SIG-M5 (cell line): Measurements from ENCODE around the gene CCSER1.
"Not testable (repeated sequence)": the region's sequence is repeated elsewhere in the genome, so short reads cannot be mapped to it uniquely, and the experiment has no call there.

Experiments used
- DNase-seq: peaks from one replicate; lab custom pipeline; 2025; lab: John Stamatoyannopoulos, UW

Gene CCSER1

DNA sequence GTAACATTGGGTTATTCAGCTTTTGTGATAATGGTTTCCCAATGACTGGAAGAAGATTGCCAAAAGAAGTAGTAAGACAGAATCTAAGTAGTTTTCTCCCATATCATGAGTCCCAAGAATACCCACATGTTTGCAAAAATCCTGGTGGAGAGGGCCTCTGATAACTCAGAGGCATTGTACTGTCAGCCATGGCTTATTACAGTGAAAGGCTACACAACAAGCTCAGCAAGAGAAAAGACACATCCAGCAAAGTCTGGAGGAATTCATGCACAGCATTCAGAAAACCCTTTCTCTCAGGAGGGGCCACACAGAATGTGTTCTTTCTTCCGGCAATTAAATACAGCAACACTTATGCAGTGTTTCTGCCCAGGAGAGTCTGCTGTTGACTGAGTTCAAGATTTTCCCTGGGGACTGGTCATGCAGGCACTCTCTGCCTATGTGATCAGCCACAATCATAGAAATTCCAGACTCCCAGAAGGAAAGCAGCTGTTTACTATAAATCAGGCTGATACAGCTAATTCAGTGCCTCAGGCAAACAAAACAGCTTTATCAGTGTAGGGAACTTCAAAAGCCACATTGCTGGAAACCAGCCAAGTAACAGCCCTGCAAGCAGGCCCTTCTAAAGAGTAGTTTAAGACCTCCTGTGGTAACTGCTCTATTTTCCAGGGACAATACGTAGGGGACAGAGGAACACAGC lies 937.1 kb downstream of the CCSER1 start:
- DNase-seq, result no peak

DNA sequence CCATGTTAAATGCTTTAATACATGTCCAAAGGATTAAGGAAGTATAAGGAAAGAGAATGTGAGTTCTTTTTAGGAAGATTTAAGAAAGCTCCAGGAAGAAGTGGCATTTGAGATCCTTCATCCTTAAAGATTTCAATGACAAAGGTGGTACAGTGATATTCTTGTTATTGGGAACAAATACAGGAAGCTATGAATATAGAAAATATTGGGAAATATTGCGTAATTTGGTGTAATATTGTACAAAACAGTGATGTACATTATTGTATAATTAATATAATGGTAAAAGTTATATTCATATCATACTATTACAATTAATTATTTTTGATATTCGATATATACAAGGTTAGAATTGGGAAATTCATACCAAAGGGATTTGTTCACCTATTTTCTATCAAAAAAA lies 937.9 kb downstream of the CCSER1 start:
- no peak for DNase-seq

DNA sequence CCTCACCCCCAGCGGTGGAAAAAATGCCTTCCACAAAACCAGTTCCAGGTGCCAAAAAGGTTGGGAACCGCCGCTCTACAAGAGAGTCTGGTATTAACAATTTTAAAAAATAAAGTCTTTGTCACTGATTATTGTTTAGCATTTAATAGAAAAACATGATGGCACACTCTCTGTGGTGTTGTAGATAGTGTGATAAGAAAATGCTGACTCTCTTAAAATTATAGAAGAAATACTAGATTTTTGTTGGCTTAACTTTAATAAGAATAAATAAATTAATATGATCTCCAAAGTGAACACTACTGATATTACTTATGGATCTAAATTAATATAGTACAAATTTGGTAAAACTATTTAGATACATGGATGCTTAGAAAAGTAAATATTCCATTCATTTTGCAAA lies 943.5 kb downstream of the CCSER1 start:
- DNase-seq, result no peak

DNA sequence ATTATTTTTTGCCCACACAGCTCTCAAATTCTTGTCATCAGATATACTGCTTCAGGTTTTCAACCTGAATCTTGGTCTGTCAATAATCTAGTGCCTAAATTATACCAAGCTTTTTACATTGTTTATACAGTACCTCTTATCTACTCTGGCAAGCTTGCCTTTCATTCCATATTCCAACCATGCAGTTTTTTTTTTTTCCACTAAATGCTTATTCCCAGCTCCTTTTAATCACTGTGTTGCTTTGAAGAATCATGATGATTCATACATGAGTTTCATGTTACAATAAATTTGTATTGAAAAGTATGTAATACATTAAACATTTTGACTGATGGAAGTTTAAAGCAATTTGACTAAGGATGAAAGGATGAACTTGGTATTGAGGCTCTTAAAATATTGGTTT lies 949.0 kb downstream of the CCSER1 start:
- DNase-seq, result no peak

DNA sequence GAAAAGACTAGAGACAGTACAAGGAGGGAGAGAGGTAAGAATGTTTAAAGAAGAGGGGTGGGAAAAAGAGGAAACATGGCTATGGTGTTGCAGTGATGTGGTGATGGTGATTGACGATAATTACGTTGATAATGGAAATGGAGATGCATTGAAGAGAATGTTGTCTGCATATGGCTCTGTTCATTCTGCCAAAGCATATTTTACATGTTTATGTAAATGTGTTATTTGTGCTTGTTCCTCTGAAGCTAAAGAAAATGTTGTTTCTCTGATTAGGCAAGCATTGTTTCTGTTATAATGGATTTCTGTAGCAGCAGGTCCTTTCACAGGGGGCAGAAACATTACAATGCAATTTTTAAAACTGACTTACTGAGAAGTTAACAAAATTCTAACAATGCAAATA lies 958.8 kb downstream of the CCSER1 start:
- DNase-seq, result no peak

DNA sequence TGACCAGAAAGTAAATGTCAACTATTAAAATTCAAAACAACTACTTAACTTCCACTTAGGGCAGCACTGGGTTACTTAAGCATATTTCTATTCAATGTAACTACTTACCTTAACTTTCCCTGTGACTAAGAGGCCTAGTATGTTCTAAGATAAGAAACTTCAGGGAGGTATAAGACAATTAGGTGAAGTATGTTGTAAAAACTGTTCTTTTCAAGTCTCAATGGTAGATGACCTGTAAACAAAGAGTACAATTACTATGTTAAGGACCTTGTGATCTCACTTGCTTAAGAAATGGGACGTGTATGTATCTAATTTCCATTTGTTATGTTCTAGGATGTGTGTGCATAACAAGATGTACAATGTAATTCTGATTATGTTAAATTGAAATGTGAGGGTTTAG lies 960.5 kb downstream of the CCSER1 start:
- DNase-seq, result no peak

DNA sequence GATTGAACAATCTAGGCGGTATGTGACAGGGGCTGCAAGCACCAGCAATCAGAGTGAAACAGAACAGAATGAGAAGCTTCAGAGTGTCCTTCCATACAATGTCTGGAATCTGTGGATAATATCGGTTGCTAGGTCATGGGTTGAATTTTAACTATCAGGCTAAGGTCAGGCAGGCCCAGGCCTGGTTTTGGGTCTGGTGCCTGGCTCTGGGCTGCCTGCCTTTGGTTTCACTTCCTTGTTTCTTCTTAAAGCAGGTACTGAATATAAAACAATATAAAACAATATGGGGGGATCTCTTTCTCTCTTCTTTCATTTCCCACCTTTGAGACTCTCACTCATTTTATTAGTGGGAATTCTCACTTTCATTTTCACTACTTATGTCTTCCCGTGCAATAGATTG lies 962.0 kb downstream of the CCSER1 start:
- DNase-seq, result no peak

DNA sequence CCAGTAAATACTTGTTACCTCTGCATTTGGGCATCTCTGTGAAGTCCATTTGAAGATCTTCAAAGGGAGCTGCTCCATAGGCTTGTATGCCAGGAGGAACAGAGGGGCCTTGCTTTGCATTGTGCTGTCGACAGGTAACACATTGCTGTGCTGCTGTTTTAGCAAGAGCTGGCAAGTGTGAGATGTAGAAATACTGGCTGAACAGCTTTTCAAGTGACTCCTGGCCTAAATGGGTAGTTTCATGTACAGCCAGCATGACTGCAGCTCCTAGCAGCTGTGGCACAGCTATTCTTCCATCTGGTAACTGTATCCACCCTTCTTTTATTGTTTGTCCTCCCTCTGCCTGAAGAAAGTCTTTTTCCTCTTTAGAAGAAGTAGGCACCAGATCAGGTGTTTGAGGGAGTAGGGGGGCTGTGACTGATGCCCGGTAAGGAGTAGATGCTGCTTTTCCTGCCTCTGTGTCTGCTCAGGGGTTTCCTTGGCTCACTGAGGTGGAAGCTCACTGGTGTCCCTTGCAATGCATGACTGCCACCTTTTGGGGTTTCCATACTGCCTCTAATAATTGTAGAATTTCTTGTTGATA lies 965.3 kb downstream of the CCSER1 start:
- no peak for DNase-seq

DNA sequence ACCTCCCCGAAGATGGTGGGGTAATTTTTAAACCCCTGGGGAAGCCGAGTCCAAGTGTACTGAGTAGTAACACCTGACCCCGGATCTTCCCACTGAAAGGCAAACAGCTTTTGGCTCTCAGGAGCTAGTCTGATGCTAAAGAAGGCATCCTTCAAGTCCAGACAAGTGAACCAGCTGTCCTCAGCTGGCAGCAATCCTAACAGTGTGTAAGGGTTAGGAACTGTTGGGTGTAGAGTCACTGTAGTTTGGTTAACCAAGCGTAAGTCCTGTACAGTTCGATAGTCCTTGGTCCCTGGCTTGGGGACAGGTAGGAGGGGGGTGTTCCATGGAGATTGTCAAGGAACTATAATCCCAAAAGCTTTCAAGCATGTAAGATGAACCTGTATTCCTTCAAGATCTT lies 967.0 kb downstream of the CCSER1 start:
- not testable (repeated sequence) for DNase-seq

DNA sequence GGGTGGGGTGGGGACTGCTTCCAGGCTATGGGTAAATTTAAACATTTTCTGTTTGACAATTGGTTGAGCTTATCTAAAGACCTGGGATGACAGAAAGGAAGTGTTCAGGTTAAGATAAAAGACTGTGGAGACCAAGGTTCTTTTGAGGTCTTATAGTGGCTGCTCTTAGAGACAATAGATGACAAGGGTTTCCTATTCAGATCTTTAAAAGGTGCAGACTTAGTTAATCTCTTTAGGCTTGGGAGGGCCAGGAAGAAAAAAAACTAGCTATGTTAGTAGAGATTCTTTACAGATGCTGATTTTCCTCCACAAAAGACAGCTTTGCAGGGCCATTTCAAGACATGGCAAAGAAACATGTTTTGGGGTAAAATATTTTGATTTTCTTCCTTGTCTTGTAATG lies 972.5 kb downstream of the CCSER1 start:
- no peak for DNase-seq

DNA sequence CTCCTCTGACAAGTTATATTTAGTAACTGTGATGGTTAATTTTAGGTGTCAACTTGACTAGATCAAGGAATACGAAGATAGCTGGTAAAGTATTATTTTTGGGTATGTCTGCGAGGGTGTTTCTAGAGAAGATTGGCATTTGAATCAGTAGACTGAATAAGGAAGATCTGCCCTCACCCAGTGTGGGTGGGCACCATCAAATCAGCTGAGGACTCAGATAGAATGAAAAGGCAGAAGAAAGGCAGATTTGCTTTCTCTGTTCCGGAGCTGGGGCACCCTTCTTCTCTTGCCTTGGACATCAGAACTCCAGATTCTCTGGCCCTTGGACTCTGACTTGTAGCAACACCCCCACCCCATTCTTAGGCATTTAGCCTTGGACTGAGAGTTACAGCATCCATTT lies 981.6 kb downstream of the CCSER1 start:
- DNase-seq, result no peak

DNA sequence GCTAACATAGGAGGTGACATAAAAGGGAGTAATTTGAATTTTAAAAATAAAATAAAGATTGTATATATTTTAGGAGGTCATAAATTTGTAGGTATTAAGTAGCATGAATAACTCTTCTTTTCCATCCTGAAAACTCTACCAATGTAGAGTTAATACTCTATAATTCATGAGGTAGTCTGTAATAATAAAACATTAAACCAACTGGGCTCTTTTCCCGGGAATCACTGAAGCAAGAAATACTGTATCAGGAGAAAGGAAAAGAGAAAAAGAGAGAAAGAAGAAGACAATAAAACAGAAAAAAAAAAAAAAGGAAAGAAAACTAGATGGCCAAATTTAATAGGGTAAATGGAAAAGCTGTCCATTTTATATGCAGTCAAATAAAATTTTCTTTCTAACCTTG lies 984.4 kb downstream of the CCSER1 start:
- no peak for DNase-seq

DNA sequence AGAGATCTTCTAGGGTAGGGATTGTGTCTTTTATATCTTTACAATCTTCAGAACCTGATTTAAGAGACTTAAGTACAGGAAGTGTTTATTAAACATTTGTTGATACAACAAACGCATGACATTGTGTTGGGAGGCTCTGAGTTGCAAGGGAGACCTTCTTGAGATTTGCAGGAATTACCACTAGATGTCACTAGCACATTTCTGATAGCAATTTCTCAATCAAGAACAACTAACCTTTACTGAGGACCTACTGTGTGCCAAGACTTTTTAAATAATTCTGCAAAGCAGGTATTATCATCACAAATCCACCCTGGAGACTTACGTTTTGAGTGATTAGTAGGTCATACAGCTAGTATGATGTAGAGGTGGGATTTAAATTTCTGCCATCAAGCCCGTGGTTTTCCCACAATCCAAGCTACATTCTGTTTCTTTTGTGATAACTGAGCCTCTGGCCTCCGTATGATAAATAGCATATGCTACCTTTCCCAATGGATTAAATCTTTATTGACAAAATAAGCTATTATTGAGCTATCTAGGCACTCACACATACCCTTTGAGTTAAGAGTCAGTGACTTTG lies 986.0 kb downstream of the CCSER1 start:
- DNase-seq, result no peak

DNA sequence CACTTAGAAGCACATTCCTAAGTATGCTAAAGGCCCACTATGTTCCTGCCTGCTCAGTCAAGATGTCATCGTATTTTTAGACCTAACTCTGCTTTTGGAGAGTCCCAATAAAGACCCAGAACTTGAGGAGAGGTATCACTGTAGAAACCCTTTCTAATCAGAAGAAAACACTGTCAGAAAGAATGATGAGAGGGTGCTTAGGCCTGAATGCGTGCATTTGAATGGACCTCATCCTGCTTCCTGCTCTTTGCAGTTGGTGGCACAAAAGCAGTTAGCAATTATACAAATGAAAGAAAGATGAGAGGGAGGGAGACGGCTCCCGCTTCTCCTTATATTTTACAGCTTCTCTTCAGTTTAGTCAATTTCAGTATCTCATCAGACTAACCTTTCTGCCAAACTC lies 987.2 kb downstream of the CCSER1 start:
- no peak for DNase-seq

DNA sequence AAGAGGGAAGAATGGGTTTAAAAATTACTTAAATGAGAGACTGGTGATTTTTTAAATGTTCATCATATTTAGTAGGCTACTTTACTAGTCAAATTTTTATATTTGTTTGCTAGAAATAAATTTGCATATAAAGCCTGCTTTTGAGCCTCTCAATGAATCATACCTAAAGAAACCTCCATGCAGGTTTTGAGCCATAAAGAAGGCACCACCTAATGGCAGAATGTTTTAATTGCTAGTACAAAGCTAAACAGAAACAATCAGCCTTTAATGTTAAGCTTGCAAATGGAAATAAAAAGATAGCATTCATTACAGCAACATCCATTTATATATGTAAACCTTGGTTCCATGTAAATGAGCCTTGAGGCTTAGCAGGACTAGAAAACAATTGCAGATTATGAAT lies 989.7 kb downstream of the CCSER1 start:
- DNase-seq, result no peak

DNA sequence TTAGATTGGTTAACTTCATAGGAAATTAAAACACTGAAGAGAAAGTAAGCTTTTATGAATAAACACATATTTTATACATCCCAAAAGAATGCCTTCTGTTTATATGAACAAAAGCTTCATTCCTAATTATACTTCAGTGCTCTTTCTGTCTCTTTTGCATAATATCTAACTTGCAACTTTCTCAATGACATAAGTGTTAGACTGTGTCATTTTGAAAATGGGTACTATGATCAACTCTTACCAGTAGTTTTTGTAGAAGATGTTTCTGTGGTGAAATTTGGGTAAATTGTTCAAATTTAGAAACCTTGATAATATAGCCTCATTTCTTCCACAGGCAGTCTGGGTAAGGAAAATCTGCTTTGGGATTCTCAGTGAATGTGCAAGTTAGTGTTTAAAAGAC lies 991.4 kb downstream of the CCSER1 start:
- DNase-seq, result no peak

DNA sequence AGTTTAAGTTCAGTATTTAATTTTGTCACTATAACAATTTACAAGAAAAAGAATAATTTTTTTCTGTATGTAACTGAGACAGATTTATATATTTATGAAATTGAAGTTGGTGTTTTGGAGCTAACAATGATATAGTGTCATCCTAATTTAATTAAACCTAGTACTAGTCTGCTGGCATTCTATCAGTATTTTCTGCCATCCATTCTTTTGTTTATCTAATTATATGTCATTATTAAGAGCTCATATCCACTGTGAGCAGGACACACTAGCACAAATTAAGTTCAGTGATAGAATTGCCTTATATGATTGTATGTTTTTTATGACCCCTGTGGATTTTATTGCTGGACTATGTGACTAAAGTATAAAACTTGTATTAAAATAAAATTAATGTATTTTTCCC lies 996.5 kb downstream of the CCSER1 start:
- no peak for DNase-seq

DNA sequence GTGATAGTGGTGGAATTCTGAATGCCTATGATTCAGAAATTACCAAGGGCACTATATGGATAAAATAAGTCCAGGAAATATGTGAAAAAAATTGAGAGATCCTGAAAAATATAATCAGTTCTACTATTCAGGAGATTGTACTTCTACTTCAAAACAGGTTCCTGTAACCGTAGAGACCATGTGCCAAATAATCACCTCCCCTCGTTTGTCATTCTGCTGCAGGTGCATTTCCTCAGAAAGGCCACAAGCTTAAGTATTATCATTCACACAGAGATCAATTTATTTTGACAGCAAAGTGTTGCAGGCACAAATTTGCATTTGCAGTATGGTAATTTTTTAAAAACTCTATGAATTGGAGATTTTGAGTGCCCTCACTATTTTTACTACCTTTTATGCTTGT lies 1000.0 kb downstream of the CCSER1 start:
- DNase-seq, result no peak

DNA sequence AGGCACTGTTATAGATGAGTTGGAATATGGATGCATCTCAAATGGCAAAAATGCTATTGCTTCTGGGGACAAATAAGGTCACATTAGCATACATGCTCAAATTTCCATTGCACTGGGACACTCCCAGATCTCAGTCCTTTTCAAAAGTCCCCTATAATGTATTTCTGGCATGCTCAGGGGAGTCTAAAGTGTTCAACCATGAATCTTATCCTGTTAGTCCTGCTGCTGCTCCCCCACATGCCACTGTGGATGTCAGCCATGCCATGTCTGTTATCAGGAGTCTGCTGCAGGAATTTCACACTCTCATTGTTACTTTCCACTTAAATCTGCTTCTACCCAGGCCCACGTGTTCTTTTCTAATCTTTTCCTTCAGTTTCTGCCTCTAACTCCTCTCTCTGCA lies 1000.6 kb downstream of the CCSER1 start:
- DNase-seq, result no peak

DNA sequence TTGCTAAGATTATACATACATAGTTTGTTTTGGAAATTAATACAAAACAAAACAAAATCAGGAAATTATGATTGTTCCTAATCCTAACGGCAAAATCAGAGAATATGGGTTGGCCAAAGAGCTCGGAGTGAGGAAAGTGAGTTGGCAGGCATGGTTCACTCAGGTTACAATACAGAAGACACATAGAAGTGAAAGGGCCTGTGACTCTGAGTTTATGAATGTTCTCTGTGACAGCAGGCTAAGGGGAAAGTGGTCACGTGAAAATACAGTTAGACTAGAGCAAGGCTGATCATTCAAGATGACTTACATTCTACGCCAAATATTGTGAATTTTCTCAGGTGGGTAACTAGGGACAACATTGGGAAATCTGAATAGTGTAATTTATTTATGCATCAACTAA lies 1001.3 kb downstream of the CCSER1 start:
- no peak for DNase-seq

DNA sequence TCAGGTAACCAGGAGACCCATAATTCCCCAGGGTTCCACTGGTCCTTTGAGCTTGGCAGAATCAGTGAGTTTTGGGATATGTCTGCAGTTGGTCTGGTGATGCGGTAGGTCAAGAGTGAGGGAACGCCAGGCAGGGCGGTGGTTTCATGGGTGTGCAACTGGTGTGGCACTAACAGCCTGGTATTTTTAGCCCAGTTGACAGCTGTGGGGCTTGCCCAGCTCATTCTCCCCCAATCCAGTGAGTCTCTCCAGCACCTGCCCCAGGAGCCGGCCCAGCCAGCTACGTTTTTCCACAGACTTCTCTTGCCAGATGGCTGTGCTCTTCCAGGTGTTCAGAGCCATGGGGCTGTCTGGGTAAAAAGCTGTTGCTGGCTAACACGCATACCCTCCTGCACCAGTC lies 1019.9 kb downstream of the CCSER1 start:
- no peak for DNase-seq

DNA sequence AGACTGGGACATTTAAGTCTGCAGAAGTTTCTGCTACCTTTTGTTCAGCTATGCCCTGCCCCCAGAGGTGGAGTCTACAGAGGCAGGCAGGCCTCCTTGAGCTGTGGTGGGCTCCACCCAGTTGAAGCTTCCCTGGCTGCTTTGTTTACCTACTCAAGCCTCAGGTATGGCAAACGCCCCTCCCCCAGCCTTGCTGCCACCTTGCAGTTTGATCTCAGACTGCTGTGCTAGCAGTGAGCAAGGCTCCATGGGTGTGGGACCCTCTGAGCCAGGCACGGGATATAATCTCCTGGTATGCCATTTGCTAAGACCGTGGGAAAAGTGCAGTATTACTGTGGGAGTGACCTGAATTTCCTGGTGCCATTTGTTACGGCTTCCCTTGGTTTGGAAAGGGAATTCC lies 1026.8 kb downstream of the CCSER1 start:
- not testable (repeated sequence) for DNase-seq

DNA sequence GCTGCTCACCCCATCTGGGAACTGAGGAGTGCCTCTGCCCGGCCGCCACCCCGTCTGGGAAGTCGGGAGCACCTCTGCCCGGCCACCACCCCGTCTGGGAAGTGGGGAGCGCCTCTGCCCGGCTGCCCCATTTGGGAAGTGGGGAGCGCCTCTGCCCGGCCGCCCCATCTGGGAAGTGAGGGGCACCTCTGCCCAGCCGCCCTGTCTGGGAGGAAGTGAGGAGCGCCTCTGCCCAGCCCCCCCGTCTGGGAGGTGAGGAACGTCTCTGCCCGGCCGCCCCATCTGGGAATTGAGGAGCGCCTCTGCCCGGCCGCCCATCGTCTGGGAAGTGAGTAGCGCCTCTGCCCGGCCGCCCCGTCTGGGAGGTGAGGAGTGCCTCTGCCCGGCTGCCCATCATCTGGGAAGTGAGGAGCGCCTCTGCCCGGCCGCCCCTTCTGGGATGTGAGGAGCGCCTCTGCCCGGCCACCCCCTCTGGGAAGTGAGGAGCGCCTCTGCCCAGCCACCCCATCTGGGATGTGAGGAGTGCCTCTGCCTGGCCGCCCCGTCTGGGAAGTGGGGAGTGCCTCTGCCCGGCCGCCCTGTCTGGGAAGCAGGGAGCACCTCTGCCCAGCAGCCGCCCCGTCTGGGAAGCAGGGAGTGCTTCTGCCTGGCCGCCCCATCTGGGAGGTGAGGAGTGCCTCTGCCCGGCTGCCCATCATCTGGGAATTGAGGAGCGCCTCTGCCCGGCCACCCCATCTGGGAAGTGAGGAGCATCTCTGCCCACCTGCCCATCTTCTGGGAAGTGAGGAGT lies 1040.9 kb downstream of the CCSER1 start:
- DNase-seq, result not testable (repeated sequence)
